Measurements from ENCODE around the gene EWSR1.
A peak's percentile ranks its signal among the peaks of the same experiment; 100 is the strongest.

Gene EWSR1

GRCh38 chr22:29314537-29315285, 46.6 kb downstream of the EWSR1 start (continued):
- TF ChIP-seq BCL6B (tag by site-specific recombination; IDR thresholded peaks at IDR 0.05) = no peak
- TF ChIP-seq GLI4 (tag by site-specific recombination; IDR thresholded peaks at IDR 0.05) = no peak
- TF ChIP-seq IKZF3 (tag by site-specific recombination; IDR thresholded peaks at IDR 0.05) = no peak
- peak; percentile 57 for TF ChIP-seq ZFHX2 (tag by site-specific recombination; conservative IDR thresholded peaks at IDR 0.05)
- no peak for TF ChIP-seq ZNF23 (tag by site-specific recombination; IDR thresholded peaks at IDR 0.05; ENCODE audit: borderline replicate concordance)
- TF ChIP-seq WT1 (tag by site-specific recombination; IDR thresholded peaks at IDR 0.05) = no peak
- TF ChIP-seq ZNF248 (tag by site-specific recombination; IDR thresholded peaks at IDR 0.05) = no peak
- no peak for TF ChIP-seq ZBTB6 (tag by site-specific recombination; IDR thresholded peaks at IDR 0.05)
- TF ChIP-seq ZNF324 (tag by site-specific recombination; IDR thresholded peaks at IDR 0.05) = no peak
- TF ChIP-seq ZNF311 (tag by site-specific recombination; IDR thresholded peaks at IDR 0.05; ENCODE audit: borderline replicate concordance) = no peak
- no peak for TF ChIP-seq ZNF558 (tag by site-specific recombination; IDR thresholded peaks at IDR 0.05)
- no peak for TF ChIP-seq ZBTB11 (tag by site-specific recombination; conservative IDR thresholded peaks at IDR 0.05; ENCODE audit: low read depth)
- no peak for TF ChIP-seq ZNF266 (tag by site-specific recombination; IDR thresholded peaks at IDR 0.05; ENCODE audit: low read depth)
- TF ChIP-seq ZNF202 (tag by site-specific recombination; IDR thresholded peaks at IDR 0.05; ENCODE audit: borderline replicate concordance) = no peak
- no peak for TF ChIP-seq ZNF658 (tag by site-specific recombination; IDR thresholded peaks at IDR 0.05)
- no peak for TF ChIP-seq ZNF18 (tag by site-specific recombination; IDR thresholded peaks at IDR 0.05)
- no peak for TF ChIP-seq ZNF138 (tag by site-specific recombination; IDR thresholded peaks at IDR 0.05; ENCODE audit: borderline replicate concordance)
- no peak for TF ChIP-seq ATF2 (tag by site-specific recombination; IDR thresholded peaks at IDR 0.05; ENCODE audit: low read depth)
- TF ChIP-seq ZNF354C (tag by site-specific recombination; IDR thresholded peaks at IDR 0.05; ENCODE audit: borderline replicate concordance, low read depth) = no peak
- TF ChIP-seq ZNF112 (tag by site-specific recombination; IDR thresholded peaks at IDR 0.05) = no peak
- TF ChIP-seq ZIC2 (tag by site-specific recombination; IDR thresholded peaks at IDR 0.05) = peak; percentile 69
- no peak for TF ChIP-seq ZNF664 (tag by site-specific recombination; IDR thresholded peaks at IDR 0.05)
- no peak for TF ChIP-seq ZNF433 (tag by site-specific recombination; IDR thresholded peaks at IDR 0.05; ENCODE audit: low read depth)
- no peak for TF ChIP-seq ZNF521 (tag by site-specific recombination; IDR thresholded peaks at IDR 0.05)
- TF ChIP-seq YY2 (tag by site-specific recombination; IDR thresholded peaks at IDR 0.05) = no peak
- no peak for TF ChIP-seq ZNF404 (tag by site-specific recombination; IDR thresholded peaks at IDR 0.05)
- no peak for TF ChIP-seq HOXC10 (CRISPR knock-in tag; IDR thresholded peaks at IDR 0.05)
- no peak for TF ChIP-seq ZNF211 (tag by site-specific recombination; IDR thresholded peaks at IDR 0.05; ENCODE audit: low read depth)
- no peak for TF ChIP-seq ZNF548 (tag by site-specific recombination; IDR thresholded peaks at IDR 0.05)
- TF ChIP-seq TRIM28 (IDR thresholded peaks at IDR 0.05; ENCODE audit: borderline replicate concordance, low read length) = no peak
- TF ChIP-seq OVOL3 (tag by site-specific recombination; IDR thresholded peaks at IDR 0.05) = no peak
- TF ChIP-seq ZNF19 (tag by site-specific recombination; IDR thresholded peaks at IDR 0.05; ENCODE audit: low read depth) = no peak

Measured in HEK293 (cell line).